Mesothelial cell of epicardium (in vitro differentiated cells): ENCODE measurements around the gene PANX2. TPM values are rescaled to one million over a fixed set of nuclear protein-coding genes. Genes with fewer than 3 reads are reported as not detected.

Source experiments
- DNase-seq, 2 experiments: peaks; one replicate each; pipeline ENCODE4 v3.0.0; 2021; ENCODE audit warnings: low spot score in 2 of 2; ENCODE audit not compliant: unreplicated experiment in 2 of 2
- H3K27ac Mint-ChIP-seq: 2 replicates; pipeline ENCODE4 v1.8.0; 2021; ENCODE audit warnings: mixed read lengths
- H3K27me3 Mint-ChIP-seq: 2 replicates; pipeline ENCODE4 v1.8.0; 2021; ENCODE audit warnings: low read depth, mixed read lengths
- H3K36me3 Mint-ChIP-seq: 2 replicates; pipeline ENCODE4 v1.8.0; 2021; ENCODE audit warnings: mixed read lengths
- H3K4me1 Mint-ChIP-seq: 2 replicates; pipeline ENCODE4 v1.8.0; 2021; ENCODE audit warnings: mixed read lengths
- H3K4me3 Mint-ChIP-seq: 2 replicates; pipeline ENCODE4 v1.8.0; 2021; ENCODE audit warnings: mild to moderate bottlenecking, moderate library complexity, mixed read lengths
- H3K9me3 Mint-ChIP-seq: 2 replicates; pipeline ENCODE4 v1.8.0; 2021; ENCODE audit warnings: mixed read lengths
- total RNA-seq: library from RNA; stranded (reverse); gene quantifications from 3 replicates; pipeline ENCODE4 v1.2.1, GENCODE V29; 2021
- TF ChIP-seq, protein P1 (sequence below): fragments of 200-600 bp; sonication (generic); IDR thresholded peaks from one replicate; pipeline ENCODE4 v1.5.0; 2021; ENCODE audit warnings: antibody characterized with exemption; ENCODE audit not compliant: unreplicated experiment

Gene PANX2
- total RNA-seq, 1 donor from 2014 or later, result 7.0 TPM

- H3K27me3 Mint-ChIP-seq, result no peaks in the 10 kb centered on the region
- peaks cover 10% of the 10 kb centered on the region for H3K4me1 Mint-ChIP-seq
- H3K36me3 Mint-ChIP-seq, result peaks cover 18% of the 10 kb centered on the region
- peaks cover 6% of the 10 kb centered on the region for H3K9me3 Mint-ChIP-seq
- DNase-seq, result no peak
- H3K4me3 Mint-ChIP-seq, result no peak overlapping the region
- TF ChIP-seq, protein P1, sequence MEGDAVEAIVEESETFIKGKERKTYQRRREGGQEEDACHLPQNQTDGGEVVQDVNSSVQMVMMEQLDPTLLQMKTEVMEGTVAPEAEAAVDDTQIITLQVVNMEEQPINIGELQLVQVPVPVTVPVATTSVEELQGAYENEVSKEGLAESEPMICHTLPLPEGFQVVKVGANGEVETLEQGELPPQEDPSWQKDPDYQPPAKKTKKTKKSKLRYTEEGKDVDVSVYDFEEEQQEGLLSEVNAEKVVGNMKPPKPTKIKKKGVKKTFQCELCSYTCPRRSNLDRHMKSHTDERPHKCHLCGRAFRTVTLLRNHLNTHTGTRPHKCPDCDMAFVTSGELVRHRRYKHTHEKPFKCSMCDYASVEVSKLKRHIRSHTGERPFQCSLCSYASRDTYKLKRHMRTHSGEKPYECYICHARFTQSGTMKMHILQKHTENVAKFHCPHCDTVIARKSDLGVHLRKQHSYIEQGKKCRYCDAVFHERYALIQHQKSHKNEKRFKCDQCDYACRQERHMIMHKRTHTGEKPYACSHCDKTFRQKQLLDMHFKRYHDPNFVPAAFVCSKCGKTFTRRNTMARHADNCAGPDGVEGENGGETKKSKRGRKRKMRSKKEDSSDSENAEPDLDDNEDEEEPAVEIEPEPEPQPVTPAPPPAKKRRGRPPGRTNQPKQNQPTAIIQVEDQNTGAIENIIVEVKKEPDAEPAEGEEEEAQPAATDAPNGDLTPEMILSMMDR, result no peak
- no peak overlapping the region for H3K27ac Mint-ChIP-seq
Measured at GRCh38 chr22:50205781-50206569, 35.4 kb downstream of the PANX2 start.

DNA sequence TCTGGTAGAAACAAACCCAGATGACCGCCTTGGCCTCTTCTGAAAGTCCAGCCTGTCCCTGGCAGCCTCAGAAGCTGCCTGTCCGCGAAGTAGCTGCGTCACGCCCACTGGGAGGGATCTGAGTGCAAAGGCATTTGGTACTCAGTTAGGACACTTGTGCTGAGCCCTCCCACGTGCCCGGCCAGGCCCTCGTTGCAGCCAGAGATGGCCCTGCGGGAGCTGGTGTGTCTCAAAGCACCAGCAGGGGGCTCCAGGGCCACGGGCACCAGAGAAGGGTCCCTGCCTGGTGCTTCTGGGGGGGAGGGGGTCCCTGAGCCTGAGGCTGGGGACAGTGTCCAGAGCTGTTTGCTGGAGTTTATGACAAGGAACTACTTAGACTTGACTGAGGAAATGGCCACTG, 36.1 kb downstream of the PANX2 start:
- Mint-ChIP-seq H3K9me3 (peaks cover 6% of the 10 kb centered on the region), H3K27ac (no peak overlapping the region), H3K27me3 (no peaks in the 10 kb centered on the region), H3K4me3 (no peak overlapping the region), H3K4me1 (peaks cover 10% of the 10 kb centered on the region), H3K36me3 (peaks cover 22% of the 10 kb centered on the region)
- no peak for DNase-seq
- TF ChIP-seq, protein P1, result peak; percentile 22

DNA sequence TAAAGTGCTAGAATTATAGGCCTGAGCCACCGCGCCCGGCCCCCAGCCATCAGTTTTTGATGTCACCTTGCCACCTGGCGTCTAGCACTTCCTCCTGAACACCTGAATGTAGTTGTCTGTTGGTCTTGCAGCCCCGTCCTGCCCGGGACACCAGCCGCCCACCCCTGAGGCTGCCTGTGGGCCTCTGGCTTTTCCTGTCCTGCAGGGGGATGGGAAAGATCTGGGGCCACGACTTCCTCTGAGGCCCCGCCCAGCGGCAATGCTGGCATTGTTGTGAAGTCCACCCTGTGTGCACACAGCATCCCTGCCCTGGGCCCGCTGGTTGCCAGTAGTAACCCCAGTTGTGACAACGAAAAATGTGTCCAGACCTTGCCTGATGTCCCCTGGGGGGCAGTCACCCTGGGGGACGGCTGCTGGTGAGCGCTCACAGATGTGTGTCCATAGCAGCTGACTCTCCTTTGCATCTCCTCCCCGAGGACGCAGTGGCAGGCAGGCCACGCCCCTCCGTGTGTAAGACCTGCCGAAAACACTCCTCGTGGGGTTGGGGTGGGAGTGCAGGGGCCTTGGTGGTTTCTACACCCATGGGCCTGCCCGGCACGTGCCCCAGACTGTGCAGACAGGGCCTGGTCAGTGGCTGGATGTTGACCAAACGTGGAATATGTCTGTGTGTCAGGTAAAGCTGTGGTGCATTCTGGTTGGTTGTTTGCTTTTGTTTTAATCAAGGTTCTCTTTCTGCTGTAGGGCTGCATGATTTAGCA, 37.0 kb downstream of the PANX2 start:
- TF ChIP-seq, protein P1, result no peak
- Mint-ChIP-seq H3K4me3 (no peak overlapping the region), H3K27me3 (no peaks in the 10 kb centered on the region), H3K27ac (no peak overlapping the region), H3K9me3 (peaks cover 6% of the 10 kb centered on the region), H3K36me3 (peaks cover 29% of the 10 kb centered on the region), H3K4me1 (peaks cover 1% of the 10 kb centered on the region)
- no peak for DNase-seq

- Mint-ChIP-seq H3K27me3 (no peaks in the 10 kb centered on the region), H3K4me3 (no peak overlapping the region), H3K27ac (no peak overlapping the region), H3K36me3 (peaks cover 33% of the 10 kb centered on the region), H3K9me3 (peaks cover 2% of the 10 kb centered on the region), H3K4me1 (no peaks in the 10 kb centered on the region)
- DNase-seq, result no peak
- TF ChIP-seq, protein P1, result no peak
Measured at GRCh38 chr22:50208430-50208938, 38.0 kb downstream of the PANX2 start.

GRCh38 chr22:50208939-50209892, 38.7 kb downstream of the PANX2 start:
- Mint-ChIP-seq H3K4me1 (no peaks in the 10 kb centered on the region), H3K27ac (no peak overlapping the region), H3K27me3 (no peaks in the 10 kb centered on the region), H3K4me3 (no peak overlapping the region), H3K36me3 (peaks cover 32% of the 10 kb centered on the region), H3K9me3 (no peaks in the 10 kb centered on the region)
- no peak for DNase-seq
- TF ChIP-seq, protein P1, result no peak
